Spleen (tissue), 7 donors: ENCODE results near the gene OR4D9.

ENCODE experiments used
- POLR2AphosphoS5 ChIP-seq, 3 donors: sonication (generic); formaldehyde crosslinking; IDR thresholded peaks; one replicate each; pipeline ENCODE4 v1.5.1; 2017; ENCODE audit warnings: antibody characterized with exemption in 3 of 3
- TF ChIP-seq, protein P1 (sequence below), 11 experiments: fragments of 200-600 bp in 7 of 11; fragments of 450-650 bp in 4 of 11; sonication (generic) in 4 of 11; IDR thresholded peaks in 8 of 11; conservative IDR thresholded peaks in 3 of 11; 1 replicate in 7 of 11; 2 replicates in 4 of 11; pipeline versions ENCODE4 v1.4.0 to v1.8.0; 2016 to 2021; ENCODE audit warnings: antibody characterized with exemption in 11 of 11, inconsistent platforms in 4 of 11, mild to moderate bottlenecking in 1 of 11
- donor health status: DM: no; HTN: no; CAD: no; lungs with moderate emphysema.
- donor health status: DM: no; HTN: no; CAD: no.
- donor health status: DM: no; HTN: no; CAD: no.

DNA sequence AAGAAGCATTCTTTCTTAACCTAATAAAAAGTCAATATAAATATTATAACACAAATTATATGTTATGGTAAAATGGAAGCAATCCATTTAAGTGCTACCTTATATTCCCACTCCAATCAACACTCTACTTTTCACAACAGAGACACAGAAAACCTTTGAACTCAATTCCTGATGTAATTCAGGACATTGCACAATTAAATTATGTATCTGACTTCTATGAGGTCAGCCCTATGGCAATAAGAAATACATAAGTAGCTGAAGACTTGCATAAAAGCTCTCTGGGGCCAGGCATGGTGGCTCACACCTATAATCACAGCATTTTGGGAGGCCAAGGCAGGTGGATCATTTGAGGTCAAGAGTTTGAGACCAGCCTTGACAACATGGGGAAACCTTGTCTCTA, 31.4 kb upstream of the OR4D9 start:
- TF ChIP-seq, protein P1, sequence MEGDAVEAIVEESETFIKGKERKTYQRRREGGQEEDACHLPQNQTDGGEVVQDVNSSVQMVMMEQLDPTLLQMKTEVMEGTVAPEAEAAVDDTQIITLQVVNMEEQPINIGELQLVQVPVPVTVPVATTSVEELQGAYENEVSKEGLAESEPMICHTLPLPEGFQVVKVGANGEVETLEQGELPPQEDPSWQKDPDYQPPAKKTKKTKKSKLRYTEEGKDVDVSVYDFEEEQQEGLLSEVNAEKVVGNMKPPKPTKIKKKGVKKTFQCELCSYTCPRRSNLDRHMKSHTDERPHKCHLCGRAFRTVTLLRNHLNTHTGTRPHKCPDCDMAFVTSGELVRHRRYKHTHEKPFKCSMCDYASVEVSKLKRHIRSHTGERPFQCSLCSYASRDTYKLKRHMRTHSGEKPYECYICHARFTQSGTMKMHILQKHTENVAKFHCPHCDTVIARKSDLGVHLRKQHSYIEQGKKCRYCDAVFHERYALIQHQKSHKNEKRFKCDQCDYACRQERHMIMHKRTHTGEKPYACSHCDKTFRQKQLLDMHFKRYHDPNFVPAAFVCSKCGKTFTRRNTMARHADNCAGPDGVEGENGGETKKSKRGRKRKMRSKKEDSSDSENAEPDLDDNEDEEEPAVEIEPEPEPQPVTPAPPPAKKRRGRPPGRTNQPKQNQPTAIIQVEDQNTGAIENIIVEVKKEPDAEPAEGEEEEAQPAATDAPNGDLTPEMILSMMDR (IDR thresholded peaks at IDR 0.05 in 8 of 11, conservative IDR thresholded peaks at IDR 0.05 in 3 of 11) = no peak
- TF ChIP-seq POLR2AphosphoS5 (IDR thresholded peaks at IDR 0.05) = no peak
